Measurements from ENCODE around the gene P3H2. TPM values are rescaled to one million over a fixed set of nuclear protein-coding genes. Genes with fewer than 3 reads are reported as not detected.

The P3H2 gene
- total RNA-seq, 2 donors from 2014 or later = 9.7 to 20.5 TPM

DNA sequence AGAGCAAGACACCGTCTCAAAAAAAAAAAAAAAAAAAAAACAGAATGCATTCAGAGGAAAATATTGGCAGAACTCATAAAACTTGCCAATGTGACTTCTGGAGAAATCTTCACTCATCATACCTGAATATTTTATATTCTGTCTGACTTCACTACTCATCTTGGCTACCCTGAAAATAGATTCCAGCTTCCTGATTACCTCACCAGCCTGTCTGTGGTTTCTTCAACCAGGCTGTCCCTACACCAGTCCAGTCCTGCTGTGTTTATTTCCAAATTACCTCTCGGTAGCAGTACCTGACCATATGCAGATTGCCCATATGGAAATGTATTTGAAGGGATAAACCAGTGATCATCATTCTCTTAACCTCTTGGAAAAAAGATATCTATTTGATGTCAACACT, 9.3 kb upstream of the P3H2 start:
- intact Hi-C loops (cut with DNase I) = no loop called here
- no peak for DNase-seq (ENCODE audit: low spot score)

DNA sequence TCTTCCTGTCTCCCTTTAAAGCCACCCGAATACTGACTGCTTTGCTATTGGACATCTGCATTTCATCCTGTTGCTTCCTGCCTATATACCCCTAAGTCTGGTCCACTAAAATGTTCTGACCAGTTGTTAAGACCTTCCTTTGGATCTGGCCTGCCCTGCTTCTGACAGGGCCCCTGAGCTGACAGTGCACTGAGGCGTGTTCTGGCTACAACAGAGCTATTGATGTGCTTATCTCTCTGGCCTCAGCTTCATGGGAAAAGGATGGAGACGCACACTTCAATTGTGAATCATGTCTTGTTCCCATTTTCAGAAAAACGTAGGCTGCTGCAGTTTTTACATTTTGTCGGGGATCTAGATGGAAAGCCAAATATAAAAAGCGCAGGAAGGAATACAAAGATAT, 7.1 kb upstream of the P3H2 start:
- no peak for DNase-seq (ENCODE audit: low spot score)
- intact Hi-C loops (cut with DNase I) = loop anchor here (10.0 kb wide), 2 partner anchors 153 to 163 kb away; no protein-coding TSS in a partner anchor

DNA sequence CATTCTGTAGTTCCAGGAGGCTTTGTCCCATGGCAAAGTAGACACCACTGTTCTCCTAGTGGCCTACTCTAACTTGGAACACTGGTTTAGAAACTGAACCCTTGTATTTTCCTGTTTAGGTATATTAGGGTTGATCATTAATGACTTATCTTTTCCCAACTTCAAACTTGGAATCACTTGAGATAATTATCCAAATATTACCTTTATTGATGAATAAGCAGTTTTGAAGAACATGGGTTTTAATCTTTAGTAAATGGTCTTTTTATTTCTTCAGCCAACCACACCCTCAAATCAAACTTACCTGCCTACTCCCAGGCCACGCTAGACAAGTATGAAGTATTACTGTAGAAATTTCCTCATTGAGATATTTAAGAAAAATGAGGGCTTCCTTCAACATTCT, 6.5 kb upstream of the P3H2 start:
- intact Hi-C loops (cut with DNase I) = loop anchor here (10.0 kb wide), 2 partner anchors 152 to 162 kb away; no protein-coding TSS in a partner anchor
- DNase-seq (ENCODE audit: low spot score) = no peak

DNA sequence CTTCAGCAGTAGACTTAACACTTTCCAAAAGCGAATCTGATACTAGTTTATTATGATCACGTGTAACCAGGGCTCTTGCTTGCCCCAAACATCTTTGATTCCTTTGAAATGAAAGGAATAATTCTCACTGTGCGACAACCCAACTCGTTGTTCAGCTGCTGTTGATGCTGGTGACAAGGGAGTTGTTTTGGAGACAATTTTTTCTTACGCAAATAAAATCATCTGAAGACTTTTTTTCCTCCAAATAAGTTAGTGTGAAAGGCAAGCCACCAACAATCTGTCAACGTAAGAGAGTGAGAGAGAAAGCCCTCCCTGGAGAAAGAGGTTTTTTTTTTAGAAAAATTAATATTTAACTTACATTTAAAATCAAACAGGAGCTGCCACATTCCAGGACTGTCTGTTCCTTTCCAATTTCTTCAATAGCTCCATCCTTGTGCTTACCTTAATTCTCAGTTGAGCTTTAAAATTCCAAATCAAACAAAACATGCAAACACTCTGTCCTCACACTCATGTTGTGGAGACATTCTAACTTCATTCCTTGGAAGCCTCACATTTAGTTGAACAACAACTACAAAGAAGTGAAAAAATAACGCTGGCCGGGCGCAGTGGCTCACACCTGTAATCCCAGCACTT, 4.9 kb upstream of the P3H2 start:
- intact Hi-C loops (cut with DNase I) = loop anchor here (10.0 kb wide), 2 partner anchors 151 to 161 kb away; no protein-coding TSS in a partner anchor
- no peak for DNase-seq (ENCODE audit: low spot score)

DNA sequence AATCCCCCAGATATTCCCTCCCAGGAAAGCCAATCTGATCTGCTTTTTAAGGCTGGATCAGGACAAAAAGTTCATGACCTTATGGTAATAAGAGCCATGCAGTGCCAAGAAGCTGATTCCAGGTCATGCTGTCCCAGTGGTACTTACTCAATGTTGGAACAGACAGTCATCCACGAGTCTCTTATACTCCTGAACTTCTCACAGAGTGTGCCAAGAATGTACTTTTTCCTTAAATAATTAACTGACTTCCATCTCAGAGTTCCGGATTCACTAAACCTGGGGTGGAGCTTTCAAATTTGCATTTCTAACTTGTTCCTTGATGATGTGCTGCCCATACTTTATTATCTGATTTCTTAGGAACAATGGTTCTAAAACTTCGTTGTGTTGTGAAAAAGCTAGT, 3.4 kb upstream of the P3H2 start:
- intact Hi-C loops (cut with DNase I) = loop anchor here (10.0 kb wide), 2 partner anchors 149 to 159 kb away; no protein-coding TSS in a partner anchor

DNA sequence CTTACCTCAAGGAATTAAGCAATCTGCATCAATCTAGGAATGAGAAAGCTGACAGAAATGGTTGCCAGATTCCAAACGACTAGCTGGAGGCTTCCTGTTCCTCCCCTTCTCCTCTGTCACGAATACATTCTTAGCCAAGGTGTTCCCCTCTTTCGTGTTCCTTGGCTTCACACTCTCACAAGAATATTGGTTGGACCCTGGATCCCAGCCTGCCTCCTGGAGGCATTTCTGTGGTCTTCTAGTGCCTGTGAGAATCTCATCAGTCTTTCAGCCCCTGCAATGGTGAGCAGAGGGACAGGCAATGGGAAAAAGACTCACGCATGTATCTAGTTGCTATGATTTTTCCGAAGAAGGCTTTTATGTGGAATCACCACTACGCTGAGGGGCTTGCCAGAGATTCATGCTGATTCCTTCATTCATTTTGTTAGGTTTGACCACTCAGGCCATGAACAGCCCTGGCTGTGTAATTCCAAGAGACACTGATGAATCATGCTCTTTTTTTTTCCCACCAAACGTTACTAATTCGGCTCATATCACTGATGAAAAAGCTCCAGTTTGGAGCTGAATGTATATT, 1.6 kb upstream of the P3H2 start:
- intact Hi-C loops (cut with DNase I) = loop anchor here (10.0 kb wide), 2 partner anchors 147 to 157 kb away; no protein-coding TSS in a partner anchor
- DNase-seq (ENCODE audit: low spot score) = no peak

More for the DNA sequence above, 3.4 kb upstream of the P3H2 start:
- DNase-seq (ENCODE audit: low spot score) = no peak

DNA sequence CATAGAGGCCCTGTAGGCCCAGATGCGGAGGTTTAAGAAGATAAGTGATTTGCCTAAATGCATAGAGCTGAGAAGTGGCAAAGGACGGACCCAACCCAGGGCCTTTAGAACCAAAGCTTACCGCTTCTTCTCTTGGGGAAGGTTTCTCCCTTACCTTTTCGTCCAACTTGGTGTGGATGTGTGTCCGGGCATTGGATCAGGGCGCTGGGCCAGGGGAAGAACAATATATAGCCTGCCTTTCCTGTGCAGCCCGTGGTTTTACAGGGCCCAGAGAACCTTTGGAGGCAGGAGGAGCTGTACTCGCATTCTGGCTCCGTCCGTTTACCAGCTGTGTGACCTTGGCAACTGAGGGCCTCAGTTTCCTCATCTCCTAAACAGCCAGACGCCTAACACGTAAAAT, 686 bp upstream of the P3H2 start:
- DNase-seq (ENCODE audit: low spot score) = no peak
- intact Hi-C loops (cut with DNase I) = loop anchor here (10.0 kb wide), 2 partner anchors 147 to 157 kb away; no protein-coding TSS in a partner anchor

DNA sequence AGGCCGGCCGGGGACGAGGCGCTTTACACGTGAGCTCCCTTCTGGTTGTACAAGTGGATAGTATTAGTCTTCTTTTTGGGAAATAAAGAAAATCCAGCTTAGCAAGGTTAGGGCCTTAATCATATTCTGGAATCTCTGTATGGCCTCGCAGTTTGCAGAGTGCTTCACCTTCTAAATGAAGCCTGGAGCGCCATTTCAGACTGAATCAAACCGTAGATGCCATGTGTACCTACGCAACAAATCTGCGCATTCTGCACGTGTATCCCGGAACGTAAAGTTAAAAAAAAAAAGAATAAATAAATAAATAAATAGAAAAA, 322 bp upstream of the P3H2 start:
- no peak for DNase-seq (ENCODE audit: low spot score)
- intact Hi-C loops (cut with DNase I) = loop anchor here (10.0 kb wide), 2 partner anchors 146 to 156 kb away; no protein-coding TSS in a partner anchor

DNA sequence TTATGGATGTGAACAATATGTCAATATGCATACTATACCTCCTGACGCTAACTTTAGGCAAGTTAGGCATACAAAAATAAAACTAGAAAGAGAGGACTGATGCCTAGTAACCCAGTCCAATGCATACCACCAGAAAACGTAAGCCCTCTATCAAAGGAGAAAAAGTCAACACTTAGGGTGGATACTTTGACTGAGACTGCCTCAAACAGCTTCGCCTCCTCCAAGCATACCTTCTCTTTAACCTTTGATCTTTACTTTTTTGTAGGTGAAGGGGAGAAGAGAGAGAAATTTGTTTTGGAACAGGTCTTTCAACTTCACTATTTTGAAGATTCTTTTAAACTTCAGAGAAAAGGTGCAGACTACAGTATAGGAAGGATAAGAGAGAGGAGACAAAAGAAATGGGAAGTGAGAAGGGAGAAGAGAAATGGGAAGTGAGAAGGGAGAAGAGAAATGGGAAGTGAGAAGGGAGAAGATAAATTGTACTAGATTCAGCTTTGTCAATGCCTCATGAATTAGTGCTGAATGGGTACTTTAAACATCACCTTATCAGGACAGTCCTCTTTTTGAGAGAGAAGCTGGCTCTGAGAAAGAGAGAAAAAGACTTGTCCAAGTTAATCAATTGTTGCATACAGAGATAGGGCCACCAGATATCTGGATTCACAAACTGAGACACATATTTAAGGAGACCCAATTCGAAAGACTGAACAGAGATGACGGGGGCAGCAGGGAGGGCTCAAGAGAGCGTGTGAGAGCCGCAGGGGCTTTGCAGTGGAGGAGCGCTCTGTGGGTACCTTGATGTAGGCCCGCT, 1.0 kb downstream of the P3H2 start:
- DNase-seq (ENCODE audit: low spot score) = no peak
- intact Hi-C loops (cut with DNase I) = loop anchor here (10.0 kb wide), 2 partner anchors 145 to 155 kb away; no protein-coding TSS in a partner anchor

DNA sequence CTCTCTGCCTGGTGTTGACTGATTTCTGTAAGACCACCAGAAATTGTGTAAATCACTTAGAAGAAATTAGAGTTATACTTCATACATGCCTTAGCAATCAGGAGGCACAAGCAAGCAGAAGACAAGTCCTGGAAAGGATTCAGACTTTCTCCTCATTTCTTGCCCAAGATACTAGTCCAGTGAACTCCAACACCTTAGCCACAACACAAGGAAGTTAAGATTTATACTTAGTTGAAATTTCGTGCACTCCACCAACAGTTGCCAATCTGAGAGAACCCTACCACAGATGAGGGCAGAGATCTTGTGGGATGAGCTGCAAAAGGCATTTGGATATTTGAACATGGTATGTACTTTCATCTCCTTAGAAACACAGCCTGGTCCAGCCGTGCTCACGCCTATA, 2.3 kb downstream of the P3H2 start:
- no peak for DNase-seq (ENCODE audit: low spot score)
- intact Hi-C loops (cut with DNase I) = no loop called here

DNA sequence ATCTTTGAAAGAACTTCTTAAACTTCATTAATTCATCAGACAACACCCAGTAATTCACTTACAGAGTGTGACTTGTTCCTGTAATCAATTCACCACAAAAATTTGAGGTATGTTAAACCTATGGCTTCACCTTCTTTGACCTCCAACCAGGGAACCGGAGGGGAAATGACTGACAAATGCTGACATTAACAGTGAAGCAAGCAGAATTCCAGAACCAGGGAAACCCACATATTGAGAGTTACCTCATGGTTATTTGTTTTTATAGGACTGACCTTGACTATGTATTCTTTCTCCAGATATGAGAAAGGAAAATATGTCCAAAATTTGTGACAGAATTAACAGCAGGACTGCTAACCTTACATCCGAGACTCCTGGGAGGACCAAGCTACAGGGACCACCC, 2.7 kb downstream of the P3H2 start:
- no peak for DNase-seq (ENCODE audit: low spot score)
- intact Hi-C loops (cut with DNase I) = no loop called here

DNA sequence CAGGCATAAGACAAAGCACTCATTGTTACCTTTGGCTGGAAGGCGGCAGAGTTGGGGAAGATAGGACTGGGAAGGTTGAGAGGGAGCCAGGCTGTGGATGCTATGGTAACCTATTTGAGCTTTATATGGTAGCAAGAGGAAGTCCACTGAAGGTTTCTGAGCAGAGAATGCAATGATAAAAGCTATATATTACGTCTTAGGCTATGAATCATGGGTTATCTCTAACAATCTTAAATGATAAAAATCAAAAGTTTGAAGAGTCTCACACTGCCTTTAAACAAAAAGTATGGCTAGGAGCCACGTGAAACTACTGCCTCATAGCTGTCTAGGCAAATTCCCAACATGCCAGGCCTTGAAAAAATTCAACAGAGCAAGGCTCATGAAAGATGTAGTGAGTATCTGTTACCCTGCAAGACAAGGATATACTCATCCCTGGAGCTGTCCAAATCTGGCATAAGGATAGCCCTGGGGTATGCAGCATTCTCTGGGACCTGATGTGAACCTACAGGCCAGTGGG, 4.1 kb downstream of the P3H2 start:
- no peak for DNase-seq (ENCODE audit: low spot score)
- intact Hi-C loops (cut with DNase I) = no loop called here

DNA sequence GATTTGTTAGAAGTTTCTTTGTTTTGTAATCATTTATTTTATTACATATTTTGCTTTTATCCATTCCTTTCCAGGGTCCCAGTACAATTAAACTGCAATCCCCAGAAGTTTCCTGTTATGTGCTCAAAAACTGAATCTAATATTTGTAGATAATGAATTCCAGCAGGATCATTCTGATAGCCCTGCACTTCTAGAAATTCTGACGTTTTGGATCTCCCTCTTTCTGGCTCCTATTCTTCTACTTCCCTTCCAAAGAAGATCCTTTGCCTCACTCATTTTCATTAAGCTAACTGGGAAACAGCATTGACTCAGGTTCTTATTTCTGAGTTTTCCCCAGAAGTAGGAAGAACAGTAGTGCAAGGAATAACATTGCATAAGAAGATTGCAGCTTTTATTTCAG, 9.9 kb downstream of the P3H2 start:
- no peak for DNase-seq (ENCODE audit: low spot score)
- intact Hi-C loops (cut with DNase I) = no loop called here

DNA sequence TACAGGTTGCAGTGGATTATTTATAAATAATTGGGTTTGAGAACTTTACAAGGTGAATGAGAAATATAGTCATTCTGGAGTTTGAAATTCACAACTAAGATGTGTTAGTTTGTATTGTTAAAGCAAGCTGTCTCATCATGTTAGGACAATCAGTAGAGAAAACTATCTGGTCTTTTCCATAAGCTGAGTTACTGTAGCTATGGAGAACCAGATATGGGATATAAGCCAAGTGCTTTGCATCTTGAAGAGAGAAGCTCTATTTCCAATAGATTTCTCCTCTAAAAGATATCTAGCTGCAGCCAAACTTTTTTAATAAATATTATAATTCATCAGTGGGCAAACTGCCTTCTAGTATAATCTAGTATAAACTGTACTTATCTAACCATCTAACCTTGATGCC, 11.3 kb downstream of the P3H2 start:
- intact Hi-C loops (cut with DNase I) = no loop called here

DNA sequence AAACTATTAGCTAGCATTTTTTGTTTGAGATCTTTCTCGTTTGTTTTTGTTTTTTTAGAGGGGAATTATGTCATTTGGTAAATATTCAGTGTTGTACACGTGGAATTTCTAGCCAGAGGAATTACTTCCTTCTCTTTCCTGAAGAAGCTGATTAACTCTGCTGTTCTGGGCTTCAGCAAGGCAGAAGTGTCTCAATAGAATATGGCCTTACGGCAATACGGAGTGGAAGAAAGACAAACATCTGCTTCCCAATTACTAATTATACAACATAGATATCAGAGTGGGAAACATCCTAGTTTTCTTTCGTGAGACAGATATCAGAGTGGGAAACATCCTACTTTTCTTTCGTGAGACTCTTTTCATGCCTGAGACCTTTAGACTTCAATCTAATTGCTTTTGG, 11.9 kb downstream of the P3H2 start:
- no peak for DNase-seq (ENCODE audit: low spot score)
- intact Hi-C loops (cut with DNase I) = no loop called here

More for the DNA sequence above, 11.3 kb downstream of the P3H2 start:
- DNase-seq (ENCODE audit: low spot score) = no peak

DNA sequence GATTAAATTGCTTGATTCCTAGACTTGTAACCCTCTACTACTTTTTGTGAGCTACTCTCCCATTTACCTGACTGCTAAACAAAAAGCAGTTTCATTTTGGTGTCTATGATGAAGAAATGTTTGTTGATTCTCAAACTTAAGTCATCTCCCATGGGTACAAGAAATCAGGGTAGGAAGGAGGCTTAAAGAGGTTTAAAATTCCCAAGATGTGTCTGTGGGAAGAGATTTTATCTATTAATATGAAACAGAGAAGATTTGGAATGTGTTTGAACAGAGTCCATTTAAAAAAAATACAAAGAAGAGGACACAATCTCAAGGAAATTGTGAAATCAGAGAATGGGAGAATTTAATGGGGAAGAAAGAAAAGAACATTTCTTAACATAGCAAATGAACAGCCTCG, 14.8 kb downstream of the P3H2 start:
- intact Hi-C loops (cut with DNase I) = no loop called here
- DNase-seq (ENCODE audit: low spot score) = no peak

DNA sequence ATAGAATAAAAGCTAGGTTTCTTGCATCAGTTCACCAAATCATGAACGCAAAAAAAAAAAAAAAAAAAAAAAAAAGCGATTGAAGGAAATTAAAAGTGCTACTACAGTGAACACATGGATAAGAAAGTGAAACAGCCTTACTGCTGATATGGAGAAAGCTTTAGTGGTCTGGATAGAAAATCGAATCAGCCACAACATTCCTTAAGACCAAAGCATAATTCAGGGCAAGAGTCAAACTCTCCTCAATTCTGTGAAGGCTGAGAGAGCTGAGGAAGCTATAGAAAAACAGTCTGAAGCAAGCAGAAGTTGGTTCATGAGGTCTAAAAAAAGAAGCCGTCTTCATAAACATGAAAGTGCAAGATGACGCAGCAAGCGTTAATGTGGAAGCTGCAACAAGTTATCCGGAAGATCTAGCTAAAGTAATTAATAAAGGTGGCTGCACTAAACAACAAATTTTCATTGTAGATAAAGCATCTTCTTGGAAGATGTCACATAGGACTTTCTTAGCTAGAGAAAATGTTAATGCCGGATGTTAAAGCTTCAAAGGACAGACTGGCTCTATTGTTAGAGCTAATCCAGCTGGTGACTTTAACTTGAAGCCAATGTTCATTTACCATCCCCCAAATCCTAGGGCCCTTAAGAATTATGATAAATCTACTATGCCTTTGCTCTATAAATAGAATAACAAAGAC, 19.2 kb downstream of the P3H2 start:
- DNase-seq (ENCODE audit: low spot score) = no peak
- intact Hi-C loops (cut with DNase I) = no loop called here

DNA sequence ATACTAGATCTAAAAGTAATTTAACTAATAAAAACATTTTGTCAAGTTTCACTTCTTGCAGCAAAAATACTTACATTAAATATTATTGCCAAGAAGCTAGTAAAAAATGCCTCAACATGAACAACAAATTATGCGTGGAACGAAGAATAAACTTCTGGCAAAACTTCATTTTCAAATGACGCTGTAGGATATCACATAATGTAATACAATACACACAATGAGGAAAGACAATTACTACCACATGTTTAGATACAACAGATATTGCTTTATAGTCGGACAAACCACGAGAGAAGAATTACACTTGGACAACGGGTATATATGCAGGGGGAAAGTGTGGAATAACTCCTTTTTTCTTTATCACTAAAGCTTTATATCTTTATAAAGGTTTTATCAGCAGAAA, 21.6 kb downstream of the P3H2 start:
- no peak for DNase-seq (ENCODE audit: low spot score)
- intact Hi-C loops (cut with DNase I) = no loop called here

DNA sequence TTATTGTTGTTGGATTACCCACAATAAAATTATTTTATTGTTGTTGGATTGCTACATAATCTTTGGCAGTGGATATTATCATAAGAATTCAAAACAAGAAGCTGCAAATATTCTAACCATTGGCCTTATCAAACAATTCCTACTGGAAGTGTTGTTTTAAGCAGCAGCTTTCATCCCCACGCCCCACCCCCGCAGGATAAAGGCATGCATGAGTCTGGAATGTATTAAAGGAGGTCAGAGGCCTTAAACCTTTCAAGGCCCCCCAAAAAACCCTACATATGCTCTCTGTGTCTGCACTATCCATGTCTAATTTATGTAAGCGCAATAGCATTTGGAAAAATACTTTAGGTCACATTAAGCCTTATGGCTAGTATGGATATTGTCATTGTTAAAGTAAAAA, 23.1 kb downstream of the P3H2 start:
- DNase-seq (ENCODE audit: low spot score) = no peak
- intact Hi-C loops (cut with DNase I) = no loop called here

DNA sequence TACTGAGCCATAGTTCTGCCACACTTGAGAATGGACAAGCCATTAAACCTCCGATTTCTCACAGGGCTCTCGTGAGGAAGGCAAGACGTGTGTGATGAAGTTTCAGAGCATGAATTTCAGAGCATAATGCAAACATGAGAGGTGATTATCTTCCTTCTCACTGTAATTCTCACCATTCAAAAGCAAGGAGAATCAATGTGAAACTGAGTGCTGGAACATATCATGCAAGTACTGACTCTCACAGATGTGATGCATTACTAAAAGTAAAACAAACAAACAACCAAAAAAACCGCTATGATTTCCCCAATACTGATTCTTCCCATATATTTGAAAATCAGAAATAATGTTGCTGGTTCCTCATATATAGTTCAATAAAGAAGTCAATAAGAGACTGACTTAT, 23.7 kb downstream of the P3H2 start:
- intact Hi-C loops (cut with DNase I) = no loop called here
- no peak for DNase-seq (ENCODE audit: low spot score)

All from posterior vena cava (tissue), 2 donors.